Muscle of back (tissue), 11 donors: ENCODE measurements around the gene GPR3. TPM values are rescaled to one million over a fixed set of nuclear protein-coding genes. Genes with fewer than 3 reads are reported as not detected.
"Not testable (repeated sequence)": the region's sequence is repeated elsewhere in the genome, so short reads cannot be mapped to it uniquely, and the experiment has no call there.

Experiments
- DNase-seq, 3 donors: peaks; one replicate each; pipeline versions ENCODE4 v3.0.0 to v3.0.0-alpha.2; 2013
- polyA plus RNA-seq, 10 donors: library from polyadenylated mRNA; unstranded; fragments of 120-200 nt; gene quantifications; one replicate each; pipeline ENCODE4 v1.2.1, GENCODE V29; 2013; ENCODE audit not compliant: insufficient read length in 10 of 10

GPR3 gene
- polyA plus RNA-seq, 10 donors, result 0.42 to 1.2 (median 0.96) TPM

DNA sequence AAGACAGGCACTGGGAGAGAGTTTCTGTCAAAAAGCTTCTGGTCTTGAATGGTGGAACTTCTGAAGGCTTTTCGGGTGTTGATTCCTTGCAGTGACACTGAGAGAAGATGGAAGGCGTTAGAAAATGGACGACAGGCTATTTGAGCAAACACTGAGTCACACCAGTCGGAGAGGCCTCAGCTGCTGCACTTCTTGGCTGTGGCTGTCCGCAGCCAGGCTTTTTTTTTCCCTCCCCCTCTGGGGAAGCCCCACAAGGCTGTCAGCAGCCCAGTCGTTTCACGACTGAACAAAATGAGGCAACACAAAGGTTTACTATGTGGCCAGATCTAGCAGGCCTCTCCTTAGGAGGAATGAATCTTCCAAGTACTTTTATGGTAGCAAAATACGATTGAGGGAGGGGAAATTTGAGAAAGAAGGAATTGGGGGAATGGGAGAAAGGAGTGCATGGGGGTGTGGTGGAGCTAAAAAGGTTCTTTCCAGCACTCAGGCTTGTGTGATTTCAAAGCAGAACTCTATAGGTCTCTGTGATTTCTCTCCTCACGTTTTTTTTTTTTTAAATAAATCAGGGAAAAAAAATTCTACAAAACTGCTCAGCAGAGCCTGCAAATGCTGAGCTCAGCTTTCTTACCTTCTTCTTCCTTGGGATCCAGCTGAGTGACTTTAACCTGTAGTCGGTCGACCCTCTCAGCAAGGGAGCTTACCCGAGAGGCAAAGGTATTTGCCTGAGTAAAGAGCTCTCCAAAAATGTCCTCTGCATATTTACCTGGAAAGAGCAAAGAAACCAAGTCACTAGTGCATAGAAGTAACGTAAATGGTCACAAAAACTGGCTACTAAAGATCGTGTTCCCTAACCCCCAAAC is 26.1 kb downstream of the GPR3 start:
- DNase-seq, result peak; percentile 87 to 94 (median 90)

DNA sequence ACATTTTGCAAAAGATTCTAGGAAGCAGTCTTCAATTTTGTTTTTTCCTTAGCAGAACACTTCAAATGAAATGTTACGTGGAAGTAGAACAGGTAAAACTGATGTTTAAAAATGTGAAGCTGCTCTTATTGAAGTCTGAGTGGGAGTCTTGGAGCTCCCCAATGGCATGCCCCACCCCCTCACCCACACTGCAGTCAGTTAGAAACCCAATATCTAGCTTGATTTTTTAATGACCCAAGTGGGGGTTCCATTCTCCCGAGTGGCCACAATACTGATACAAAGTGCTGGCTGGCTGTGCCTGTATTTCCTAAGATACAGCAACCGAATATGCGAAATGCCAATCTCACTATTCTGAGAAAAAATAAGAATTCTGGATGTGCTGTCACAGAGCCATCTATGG is 31.3 kb downstream of the GPR3 start:
- no peak for DNase-seq

GRCh38 chr1:27427329-27427728 is 34.9 kb downstream of the GPR3 start:
- no peak for DNase-seq

- DNase-seq, result no peak
Observed at GRCh38 chr1:27427816-27428315, 35.4 kb downstream of the GPR3 start.

GRCh38 chr1:27428316-27429028 is 36.0 kb downstream of the GPR3 start:
- DNase-seq, result peak in 1 of 3 donors; percentile 65

DNA sequence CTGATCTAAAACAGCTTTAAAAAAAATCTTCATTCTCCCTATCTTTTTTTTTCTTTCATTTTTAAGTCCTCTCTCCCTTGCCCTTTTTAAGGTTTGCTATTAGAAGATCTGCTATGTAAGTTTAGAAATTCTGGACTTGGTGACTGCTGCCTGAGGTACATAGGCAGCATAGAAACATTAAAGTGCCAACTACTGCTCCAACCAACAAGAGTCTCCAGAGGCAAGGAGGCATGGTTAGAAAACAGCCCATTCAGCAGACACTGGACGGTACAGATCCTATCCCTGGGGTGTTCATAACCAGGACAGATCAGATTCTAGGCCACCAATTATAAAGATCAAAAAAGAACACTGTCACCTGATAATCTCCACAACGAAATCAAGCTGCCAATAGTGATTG is 36.6 kb downstream of the GPR3 start:
- DNase-seq, result no peak

DNA sequence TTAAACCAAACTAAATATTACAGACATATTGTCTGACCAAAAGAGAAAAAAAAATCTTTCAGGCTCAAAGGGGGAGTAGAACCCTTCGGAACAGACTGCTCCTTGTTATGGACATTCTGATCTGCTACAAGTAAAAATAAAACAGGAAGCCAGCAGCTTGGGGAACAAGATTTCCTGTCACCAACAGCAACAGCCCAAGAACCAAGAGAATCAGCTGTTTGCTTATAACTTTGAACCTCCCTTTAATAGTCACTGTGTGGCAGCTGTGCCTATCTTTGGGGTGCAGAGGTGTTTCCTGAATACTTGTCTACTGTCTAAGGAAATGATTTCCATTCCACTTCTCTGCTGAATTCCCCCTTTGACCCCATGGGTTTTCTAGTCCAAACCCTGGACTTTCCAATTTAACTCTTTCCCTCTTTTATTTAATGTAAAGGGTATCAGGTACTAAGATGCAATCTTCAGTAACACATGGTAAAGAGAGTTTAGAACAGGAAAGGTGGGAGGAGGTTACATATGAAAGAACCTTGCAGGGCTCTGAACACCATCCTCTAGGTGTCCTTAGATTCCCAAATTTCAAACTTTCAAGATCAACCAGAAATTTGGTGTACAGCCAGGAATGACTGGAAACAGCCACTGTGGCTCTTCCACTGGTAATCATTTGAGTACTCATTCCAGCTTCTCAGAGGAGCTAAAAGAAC is 38.6 kb downstream of the GPR3 start:
- DNase-seq, result no peak

DNA sequence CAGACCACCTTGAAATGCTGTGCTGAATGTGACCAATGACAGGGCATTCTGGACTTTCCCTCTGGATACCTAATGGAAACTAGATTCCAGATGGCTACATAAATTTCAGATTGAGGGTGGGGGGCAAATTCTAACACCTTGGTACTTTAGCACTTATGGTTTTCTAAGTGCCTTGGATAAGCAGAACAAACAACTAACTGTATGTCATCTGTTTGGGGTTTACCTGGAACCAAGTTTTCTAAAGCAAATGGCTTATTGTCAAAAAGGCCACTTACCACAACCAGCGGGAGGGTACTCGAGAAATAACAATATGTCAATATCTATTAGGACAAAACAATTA is 39.1 kb downstream of the GPR3 start:
- DNase-seq, result no peak

- not testable (repeated sequence) for DNase-seq
Observed at GRCh38 chr1:27432725-27433124, 40.3 kb downstream of the GPR3 start.

DNA sequence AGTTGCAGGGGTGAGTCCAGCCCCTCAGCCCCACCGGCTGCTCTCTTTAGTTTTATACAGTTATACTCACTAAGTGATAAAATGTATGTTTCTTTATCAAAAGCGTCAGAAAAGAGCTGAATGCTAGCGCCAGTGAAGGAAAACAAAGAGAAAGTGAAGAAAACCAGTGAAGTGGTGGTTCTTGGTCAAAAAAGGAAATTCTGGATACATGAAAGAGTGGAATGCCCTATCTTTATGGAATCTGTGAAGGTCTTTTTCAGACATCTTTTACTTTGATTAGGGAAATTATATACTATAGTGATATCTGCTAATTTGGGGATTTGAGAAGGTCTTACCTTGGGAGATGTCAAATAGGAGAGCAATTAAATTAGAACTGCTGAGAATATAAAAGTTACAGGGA is 41.3 kb downstream of the GPR3 start:
- no peak for DNase-seq

GRCh38 chr1:27435566-27436203 is 43.3 kb downstream of the GPR3 start:
- no peak for DNase-seq

GRCh38 chr1:27436204-27437159 is 44.1 kb downstream of the GPR3 start:
- DNase-seq, result no peak

GRCh38 chr1:27438621-27439061 is 46.2 kb downstream of the GPR3 start:
- no peak for DNase-seq

DNA sequence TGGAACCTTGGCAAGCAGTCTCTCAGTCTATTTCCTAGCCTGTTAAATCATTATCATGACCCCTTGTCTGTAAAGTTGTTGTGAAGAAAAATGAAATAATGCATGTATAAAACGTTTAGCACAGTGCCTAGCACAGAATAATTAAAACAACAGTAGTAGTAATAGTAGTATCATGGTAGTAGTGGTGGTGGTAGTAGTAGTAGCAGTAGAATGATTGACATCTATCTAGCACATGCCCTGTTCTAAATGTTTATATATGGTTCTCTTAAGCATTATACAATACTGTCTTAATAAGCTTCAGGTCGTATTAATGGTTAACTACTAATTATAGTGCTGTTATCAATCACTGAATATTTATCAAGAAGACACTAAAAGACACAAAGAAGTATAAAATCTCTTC is 46.7 kb downstream of the GPR3 start:
- DNase-seq, result no peak

GRCh38 chr1:27444632-27445031 is 52.2 kb downstream of the GPR3 start:
- no peak for DNase-seq

Other genes with a start within 250 kb of the GPR3 start
- 10 to 100 TPM in 9 of 10 donors, 1 to 10 TPM in 1; 10.0 to 19.9 (median 15.3) TPM for gene SLC9A1, start 237.5 kb upstream of the GPR3 start, polyA plus RNA-seq
- gene WDTC1, start 158.0 kb upstream of the GPR3 start, polyA plus RNA-seq, result 10 to 100 TPM; 24.2 to 29.8 (median 26.9) TPM
- 10 to 100 TPM; 18.6 to 26.9 (median 23.6) TPM for gene TMEM222, start 70.5 kb upstream of the GPR3 start, polyA plus RNA-seq
- 1 to 10 TPM in 7 of 10 donors, under 1 TPM in 3; 0.43 to 5.7 (median 1.2) TPM for gene SYTL1, start 50.6 kb upstream of the GPR3 start, polyA plus RNA-seq
- 10 to 100 TPM in 7 of 10 donors, 1 to 10 TPM in 3; 8.7 to 14.8 (median 11.0) TPM for gene MAP3K6, start 25.7 kb upstream of the GPR3 start, polyA plus RNA-seq
- under 1 TPM in 9 of 10 donors, not detected in 1; 0.25 to 0.99 (median 0.45) TPM for gene FCN3, start 17.8 kb upstream of the GPR3 start, polyA plus RNA-seq
- gene CD164L2, start 9.3 kb upstream of the GPR3 start, polyA plus RNA-seq, result under 1 TPM in 1 of 10 donors, not detected in 9; 0.11 TPM
- gene WASF2, start 97.5 kb downstream of the GPR3 start, polyA plus RNA-seq, result 10 to 100 TPM; 66.0 to 92.2 (median 84.3) TPM
- 100 to 1,000 TPM in 1 of 10 donors, 10 to 100 TPM in 9; 55.7 to 104 (median 78.7) TPM for gene AHDC1, start 211.5 kb downstream of the GPR3 start, polyA plus RNA-seq
- gene FGR, start 242.6 kb downstream of the GPR3 start, polyA plus RNA-seq, result 1 to 10 TPM; 1.1 to 3.3 (median 2.2) TPM